Measurements from ENCODE around the gene PPP1R3F.
"Not testable (repeated sequence)": the region's sequence is repeated elsewhere in the genome, so short reads cannot be mapped to it uniquely, and the experiment has no call there.

The PPP1R3F gene

DNA sequence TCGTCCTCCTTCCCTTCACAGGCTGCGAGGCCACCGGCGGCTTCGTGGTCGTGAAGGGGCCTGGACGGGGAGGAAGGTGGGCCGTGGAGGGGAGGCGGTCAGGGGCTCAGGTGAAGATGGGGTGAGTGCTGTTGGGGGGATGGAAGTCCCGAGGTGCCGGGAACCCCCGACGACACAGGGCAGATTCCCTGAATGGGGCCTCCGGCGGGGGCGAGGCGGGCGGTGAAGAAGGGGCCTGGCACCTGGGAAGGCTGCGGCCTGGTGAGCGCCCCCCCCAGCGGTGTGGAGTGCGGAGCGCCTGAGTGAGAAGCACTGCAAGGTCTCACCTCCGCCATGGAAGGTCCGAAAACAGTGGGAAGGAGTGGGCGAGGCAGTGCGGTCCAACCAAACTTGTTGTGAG, 52.7 kb downstream of the PPP1R3F start:
- DNase-seq: not testable (repeated sequence)

DNA sequence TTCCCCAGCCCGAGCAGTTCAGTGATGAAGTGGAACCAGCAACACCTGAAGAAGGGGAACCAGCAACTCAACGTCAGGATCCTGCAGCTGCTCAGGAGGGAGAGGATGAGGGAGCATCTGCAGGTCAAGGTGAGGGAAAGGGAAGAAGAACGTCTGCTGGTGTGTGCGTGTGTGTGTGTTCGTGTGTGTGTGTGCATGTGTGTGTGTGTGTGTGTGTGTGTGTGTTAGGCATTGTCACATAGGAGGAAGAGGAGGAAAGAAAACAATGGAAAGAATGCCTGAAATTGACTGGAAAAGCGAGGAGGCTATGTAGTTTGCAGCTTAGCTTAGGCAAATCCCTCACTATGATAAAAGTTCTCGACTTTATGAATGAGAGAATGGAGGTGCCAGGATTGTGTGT, 54.1 kb downstream of the PPP1R3F start:
- DNase-seq: not testable (repeated sequence)

DNA sequence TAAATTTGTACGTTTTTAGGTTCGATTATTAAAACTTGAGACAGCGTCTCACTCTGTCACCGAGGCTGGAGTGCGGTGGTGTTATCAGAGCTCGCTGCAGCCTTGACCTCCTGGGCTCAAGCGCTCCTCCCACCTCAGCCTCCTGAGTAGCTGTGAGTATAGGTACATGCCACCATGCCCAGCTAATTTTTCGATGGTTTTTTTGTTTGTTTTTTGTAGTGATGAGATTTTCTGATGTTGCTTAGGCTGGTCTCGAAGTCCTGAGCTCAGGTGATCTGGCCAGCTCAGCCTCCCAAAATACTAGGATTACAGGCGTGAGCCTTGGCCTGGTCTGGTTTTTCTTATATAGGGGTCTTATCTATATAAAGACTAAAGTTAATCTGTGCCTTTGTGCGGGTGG, 60.8 kb downstream of the PPP1R3F start:
- DNase-seq: not testable (repeated sequence)

DNA sequence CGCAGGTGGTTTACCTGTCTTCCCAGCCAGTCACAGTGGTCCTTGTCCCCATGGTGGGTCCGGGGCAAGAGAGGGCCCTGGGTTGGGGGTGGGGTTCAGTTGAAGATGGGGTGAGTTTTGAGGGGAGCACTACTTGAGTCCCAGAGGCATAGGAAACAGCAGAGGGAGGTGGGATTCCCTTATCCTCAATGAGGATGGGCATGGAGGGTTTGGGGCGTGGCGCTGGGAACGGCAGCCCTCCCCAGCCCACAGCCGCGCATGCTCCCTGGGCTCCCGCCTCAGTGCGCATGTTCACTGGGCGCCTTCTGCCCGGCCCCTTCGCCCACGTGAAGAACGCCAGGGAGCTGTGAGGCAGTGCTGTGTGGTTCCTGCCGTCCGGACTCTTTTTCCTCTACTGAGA, 61.7 kb downstream of the PPP1R3F start, which contains the start of gene GAGE13:
Gene GAGE13, plus strand, starts transcription at position 301 of the 400 bp plus-strand sequence. CDS start 1,156 bp downstream, outside the sequence.
- not testable (repeated sequence) for DNase-seq

DNA sequence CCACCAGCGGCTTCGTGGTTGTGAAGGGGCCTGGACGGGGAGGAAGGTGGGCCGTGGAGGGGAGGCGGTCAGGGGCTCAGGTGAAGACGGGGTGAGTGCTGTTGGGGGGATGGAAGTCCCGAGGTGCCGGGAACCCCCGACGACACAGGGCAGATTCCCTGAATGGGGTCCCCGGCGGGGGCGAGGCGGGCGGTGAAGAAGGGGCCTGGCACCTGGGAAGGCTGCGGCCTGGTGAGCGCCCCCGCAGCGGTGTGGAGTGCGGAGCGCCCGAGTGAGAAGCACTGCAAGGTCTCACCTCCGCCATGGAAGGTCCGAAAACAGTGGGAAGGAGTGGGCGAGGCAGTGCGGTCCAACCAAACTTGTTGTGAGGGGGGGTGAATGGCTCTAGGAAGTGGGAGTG, 62.2 kb downstream of the PPP1R3F start:
- not testable (repeated sequence) for DNase-seq

Data from stimulated activated CD8-positive, alpha-beta memory T cell treated with anti-CD3 and anti-CD28 coated beads, Interleukin-4, amount 100 ng/mL, for 48 hours (primary cell).